IMR-90 (cell line): ENCODE results near the gene BTBD1. TPM values are rescaled to one million over a fixed set of nuclear protein-coding genes. Genes with fewer than 3 reads are reported as not detected.
"Not testable (repeated sequence)": the region's sequence is repeated elsewhere in the genome, so short reads cannot be mapped to it uniquely, and the experiment has no call there.

Experiments used
- ATAC-seq: fragments of 200-7000 bp; cut with Tn5 transposase; 2 replicates; pipeline ENCODE4 v1.9.1; 2020; ENCODE audit warnings: low read depth, mild to moderate bottlenecking, moderate library complexity
- BruUV-seq: library from RNA; stranded (reverse); fragments of 400-500 nt; replicated peaks from 2 replicates; lab custom pipeline; 2021; lab: Mats Ljungman, UMichigan
- CTCF ChIA-PET: fragments of 300-600 bp; formaldehyde crosslinking; extraction: SDS; loops from one replicate; lab custom pipeline; 2021; ENCODE audit warnings: antibody characterized with exemption; lab: Yijun Ruan, JAX
- POLR2A ChIA-PET: fragments of 300-600 bp; sonication (Branson Sonifier 250); formaldehyde crosslinking; loops from one replicate; lab custom pipeline; 2022; ENCODE audit warnings: antibody characterized with exemption; ENCODE audit not compliant: unreplicated experiment; lab: Charles Lee
- DNase-seq: peaks from one replicate; pipeline ENCODE4 v3.0.0; 2013
- H2AFZ ChIP-seq: replicated peaks from 2 replicates; pipeline ENCODE3; 2013; ENCODE audit warnings: low read length, mild to moderate bottlenecking; ENCODE audit not compliant: poor library complexity
- H2AK5ac ChIP-seq: 2 replicates; pipeline ENCODE4 v1.6.1; 2013; ENCODE audit warnings: low read depth, low read length, inconsistent platforms
- H2AK9ac ChIP-seq: replicated peaks from 2 replicates; pipeline ENCODE3; 2013; ENCODE audit warnings: mild to moderate bottlenecking, low read depth, low read length, moderate library complexity; ENCODE audit not compliant: poor library complexity
- H2BK120ac ChIP-seq: 2 replicates; pipeline ENCODE4 v1.6.1; 2013; ENCODE audit warnings: low read depth, low read length, inconsistent platforms
- H2BK15ac ChIP-seq: 3 replicates; pipeline ENCODE4 v1.6.1; 2013; ENCODE audit warnings: low read depth, low read length, inconsistent platforms
- H2BK20ac ChIP-seq: 2 replicates; pipeline ENCODE4 v1.6.1; 2013; ENCODE audit warnings: low read depth, mild to moderate bottlenecking, inconsistent platforms, low read length, moderate library complexity
- H2BK5ac ChIP-seq: 2 replicates; pipeline ENCODE4 v1.6.1; 2013; ENCODE audit warnings: mild to moderate bottlenecking, low read depth, low read length, inconsistent platforms; ENCODE audit not compliant: poor library complexity, severe bottlenecking
- H3K14ac ChIP-seq: replicated peaks from 2 replicates; pipeline ENCODE4 v1.6.1; 2013; ENCODE audit warnings: low read depth, low read length, inconsistent platforms
- H3K18ac ChIP-seq: 2 replicates; pipeline ENCODE4 v1.6.1; 2013; ENCODE audit warnings: low read depth, low read length, control low read depth
- H3K23ac ChIP-seq: 2 replicates; pipeline ENCODE4 v1.6.1; 2013; ENCODE audit warnings: low read depth, low read length, inconsistent platforms
- H3K27ac ChIP-seq: 2 replicates; pipeline ENCODE4 v1.5.1; 2013; ENCODE audit warnings: mild to moderate bottlenecking, control low read depth, low read length; ENCODE audit not compliant: insufficient read depth
- H3K27me3 ChIP-seq: 2 replicates; pipeline ENCODE4 v1.6.1; 2013; ENCODE audit warnings: low read length; ENCODE audit not compliant: control insufficient read depth, insufficient read depth
- H3K36me3 ChIP-seq: 2 replicates; pipeline ENCODE4 v1.6.1; 2013; ENCODE audit warnings: low read length, mixed read lengths; ENCODE audit not compliant: control insufficient read depth, insufficient read depth
- H3K4ac ChIP-seq: 2 replicates; pipeline ENCODE4 v1.6.1; 2013; ENCODE audit warnings: low read depth, low read length, inconsistent platforms
- H3K4me1 ChIP-seq: 2 replicates; pipeline ENCODE4 v1.6.1; 2013; ENCODE audit warnings: low read length, mixed read lengths; ENCODE audit not compliant: control insufficient read depth, insufficient read depth
- H3K4me2 ChIP-seq: 2 replicates; pipeline ENCODE4 v1.6.1; 2013; ENCODE audit warnings: low read depth, mild to moderate bottlenecking, control low read depth, low read length, moderate library complexity
- H3K4me3 ChIP-seq: 2 replicates; pipeline ENCODE4 v1.5.1; 2013; ENCODE audit warnings: low read depth, mild to moderate bottlenecking, control low read depth, low read length, moderate library complexity; ENCODE audit not compliant: insufficient read depth
- H3K56ac ChIP-seq: 2 replicates; pipeline ENCODE4 v1.6.1; 2013; ENCODE audit warnings: low read length, inconsistent platforms; ENCODE audit not compliant: insufficient read depth; ENCODE audit errors: extremely low read depth
- H3K79me1 ChIP-seq, 2 experiments: 2 replicates each; pipeline ENCODE4 v1.6.1; 2013; ENCODE audit warnings: low read length in 2 of 2, inconsistent platforms in 1 of 2, low read depth in 1 of 2
- H3K9ac ChIP-seq: 2 replicates; pipeline ENCODE4 v1.6.1; 2013; ENCODE audit warnings: low read depth, low read length, control low read depth
- H3K9me1 ChIP-seq: 2 replicates; pipeline ENCODE4 v1.6.1; 2013; ENCODE audit warnings: low read length, inconsistent platforms; ENCODE audit not compliant: insufficient read depth
- H3K9me3 ChIP-seq: 2 replicates; pipeline ENCODE4 v1.6.1; 2013; ENCODE audit warnings: low read length; ENCODE audit not compliant: control insufficient read depth, insufficient read depth
- H4K20me1 ChIP-seq: 2 replicates; pipeline ENCODE4 v1.6.1; 2013; ENCODE audit warnings: low read length, inconsistent platforms; ENCODE audit not compliant: insufficient read depth
- H4K5ac ChIP-seq: 2 replicates; pipeline ENCODE4 v1.6.1; 2013; ENCODE audit warnings: mild to moderate bottlenecking, low read depth, low read length, control low read depth
- H4K8ac ChIP-seq, 2 experiments: 2 replicates each; pipeline ENCODE4 v1.6.1; 2013; ENCODE audit warnings: low read depth in 2 of 2, low read length in 2 of 2, control low read depth in 1 of 2, inconsistent platforms in 1 of 2
- H4K91ac ChIP-seq: 2 replicates; pipeline ENCODE4 v1.6.1; 2013; ENCODE audit warnings: low read depth, low read length, inconsistent platforms; ENCODE audit not compliant: insufficient read depth
- CHD1 ChIP-seq: IDR thresholded peaks from 2 replicates; pipeline ENCODE4 v1.6.1; 2012; ENCODE audit warnings: low read depth, low read length, improper control_type of control experiment
- CTCF ChIP-seq: conservative IDR thresholded peaks from 2 replicates; pipeline ENCODE4 v1.5.1; 2012; ENCODE audit warnings: mild to moderate bottlenecking, low read depth, low read length, improper control_type of control experiment
- FOS ChIP-seq: fragments of 150-350 bp; IDR thresholded peaks from 2 replicates; pipeline ENCODE4 v1.6.1; 2016; ENCODE audit warnings: low read depth, low read length
- POLR2A ChIP-seq: IDR thresholded peaks from 2 replicates; pipeline ENCODE4 v1.6.1; 2012; ENCODE audit warnings: mild to moderate bottlenecking, low read depth, low read length
- RAD21 ChIP-seq: IDR thresholded peaks from 2 replicates; pipeline ENCODE4 v1.6.1; 2012; ENCODE audit warnings: low read length, improper control_type of control experiment
- WGBS, 2 experiments: methylation state at CpG; one replicate each; pipeline versions ENCODE4 v1.1.5 to v1.1.7; 2013; ENCODE audit warnings: missing lambda C conversion rate in 2 of 2; ENCODE audit not compliant: insufficient read length in 1 of 2; ENCODE audit errors: extremely low coverage in 2 of 2; 5-methylcytosine and 5-hydroxymethylcytosine counted together
- dilution Hi-C: fragments of 300-500 bp; cut with HindIII; formaldehyde crosslinking; loops from one replicate; pipeline ENCODE4 v1.14.3; 2018; ENCODE audit warnings: low sequenced_read_pairs; ENCODE audit not compliant: unreplicated experiment
- in situ Hi-C: fragments of 300-500 bp; cut with MboI; formaldehyde crosslinking; loops from 3 replicates; pipeline ENCODE4 v1.14.3; 2019; ENCODE audit warnings: low sequenced_read_pairs, inconsistent platforms, mixed read lengths
- intact Hi-C: fragments of 100-400 bp; cut with micrococcal nuclease; formaldehyde crosslinking; loops from 2 replicates; pipeline ENCODE4 v1.10.0; 2022
- polyA plus RNA-seq, 3 experiments: library from polyadenylated mRNA; depleted of rRNA; stranded (reverse); fragments of >200 nt; gene quantifications; 2 replicates each; pipeline ENCODE4 v1.2.3, GENCODE V29; 2012; ENCODE audit warnings: low replicate concordance in 1 of 3
- total RNA-seq: library from RNA; depleted of rRNA; stranded (reverse); fragments of >200 nt; gene quantifications from 2 replicates; pipeline ENCODE4 v1.2.3, GENCODE V29; 2012

The BTBD1 gene
- total and polyA plus RNA-seq, 2 of the 4 experiments (the other 2 are of a cell fraction): 39.3 to 78.7 TPM

- in situ Hi-C loops: no loop called here
Observed at GRCh38 chr15:83036253-83036652, 30.8 kb downstream of the BTBD1 start.

GRCh38 chr15:83031234-83031633 is 35.8 kb downstream of the BTBD1 start:
- H3K79me1 ChIP-seq: peaks cover 38 to 40% of the 10 kb centered on the region in 2 experiments
- H2BK15ac ChIP-seq, CTCF ChIA-PET, H4K91ac ChIP-seq, H3K27me3 ChIP-seq, BruUV-seq, intact Hi-C loops, H3K56ac ChIP-seq, H2BK5ac ChIP-seq, H3K9me1 ChIP-seq, H3K14ac ChIP-seq, H3K4me1 ChIP-seq, H3K4me3 ChIP-seq, H3K23ac ChIP-seq, H4K5ac ChIP-seq, H3K18ac ChIP-seq, H2AK9ac ChIP-seq, H2AK5ac ChIP-seq, ATAC-seq, DNase-seq, H3K4me2 ChIP-seq, H3K27ac ChIP-seq, POLR2A ChIA-PET, in situ Hi-C loops, H4K8ac ChIP-seq, dilution Hi-C loops, H2BK20ac ChIP-seq, H3K4ac ChIP-seq, H3K9ac ChIP-seq, H2BK120ac ChIP-seq, H3K9me3 ChIP-seq, H2AFZ ChIP-seq: not testable (repeated sequence)
- H3K36me3 ChIP-seq: peaks cover 22% of the 10 kb centered on the region
- peaks cover 28% of the 10 kb centered on the region for H4K20me1 ChIP-seq
- WGBS, 2 experiments: no CpG with 5 or more reads among the region's 6 CpGs

More at GRCh38 chr15:83036253-83036652, 30.8 kb downstream of the BTBD1 start:
- Histone ChIP-seq H3K4me1 (no peaks in the 10 kb centered on the region), H2BK20ac (no peak overlapping the region), H3K14ac (no peak overlapping the region), H2AFZ (no peak overlapping the region), H3K23ac (no peak overlapping the region), H3K36me3 (peaks cover 20% of the 10 kb centered on the region), H2AK9ac (no peak overlapping the region), H4K5ac (no peak overlapping the region), H2BK5ac (no peak overlapping the region), H2BK15ac (no peak overlapping the region), H3K4ac (no peak overlapping the region), H3K18ac (no peak overlapping the region), H2AK5ac (no peak overlapping the region), H3K79me1 (peaks cover 27 to 44% of the 10 kb centered on the region in 2 experiments), H4K8ac (no peak overlapping the region), H3K27me3 (no peaks in the 10 kb centered on the region), H3K56ac (no peak overlapping the region), H4K91ac (no peak overlapping the region), H3K4me2 (no peak overlapping the region), H3K9me3 (no peaks in the 10 kb centered on the region), H3K9me1 (no peaks in the 10 kb centered on the region), H3K4me3 (no peak overlapping the region), H3K27ac (no peak overlapping the region), H3K9ac (no peak overlapping the region), H4K20me1 (peaks cover 47% of the 10 kb centered on the region), H2BK120ac (no peak overlapping the region)
- intact Hi-C loops (no loop called here), dilution Hi-C loops (no loop called here)
- ChIA-PET CTCF (no interaction called here), POLR2A (interaction anchor here (0.6 kb wide), 1 partner anchor 9 kb away, joined by 9 read pairs; no protein-coding TSS in a partner anchor)
- no TSS peak for BruUV-seq
- ATAC-seq (no peak), DNase-seq (no peak)
- TF ChIP-seq CHD1: no peak
- no peak for TF ChIP-seq FOS
- TF ChIP-seq CTCF: no peak
- no peak for TF ChIP-seq RAD21
- TF ChIP-seq POLR2A: no peak
- no CpG with 5 or more reads among the region's 6 CpGs for WGBS, 2 experiments
